ENCODE results near the gene KIAA1614.

DNA sequence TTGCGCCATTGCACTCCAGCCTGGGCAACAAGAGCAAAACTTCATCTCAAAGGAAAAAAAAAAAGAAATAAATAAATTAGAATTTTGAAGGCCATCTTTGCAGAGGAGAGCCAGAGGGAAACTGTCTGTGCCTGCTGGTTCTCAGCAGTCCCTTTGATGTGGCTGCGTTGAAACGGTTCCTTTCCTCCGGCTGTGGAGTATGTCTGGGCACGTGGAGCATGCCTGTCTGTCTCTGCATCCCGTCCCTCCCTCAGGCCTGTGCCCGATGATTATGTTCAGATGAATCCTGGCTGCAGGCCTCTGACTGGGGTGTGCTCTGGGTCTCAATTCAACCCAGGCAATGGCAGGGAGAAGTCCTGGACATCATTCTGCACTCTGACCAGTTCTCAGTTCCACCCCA, 33.4 kb downstream of the KIAA1614 start:
- TF ChIP-seq, protein P1, sequence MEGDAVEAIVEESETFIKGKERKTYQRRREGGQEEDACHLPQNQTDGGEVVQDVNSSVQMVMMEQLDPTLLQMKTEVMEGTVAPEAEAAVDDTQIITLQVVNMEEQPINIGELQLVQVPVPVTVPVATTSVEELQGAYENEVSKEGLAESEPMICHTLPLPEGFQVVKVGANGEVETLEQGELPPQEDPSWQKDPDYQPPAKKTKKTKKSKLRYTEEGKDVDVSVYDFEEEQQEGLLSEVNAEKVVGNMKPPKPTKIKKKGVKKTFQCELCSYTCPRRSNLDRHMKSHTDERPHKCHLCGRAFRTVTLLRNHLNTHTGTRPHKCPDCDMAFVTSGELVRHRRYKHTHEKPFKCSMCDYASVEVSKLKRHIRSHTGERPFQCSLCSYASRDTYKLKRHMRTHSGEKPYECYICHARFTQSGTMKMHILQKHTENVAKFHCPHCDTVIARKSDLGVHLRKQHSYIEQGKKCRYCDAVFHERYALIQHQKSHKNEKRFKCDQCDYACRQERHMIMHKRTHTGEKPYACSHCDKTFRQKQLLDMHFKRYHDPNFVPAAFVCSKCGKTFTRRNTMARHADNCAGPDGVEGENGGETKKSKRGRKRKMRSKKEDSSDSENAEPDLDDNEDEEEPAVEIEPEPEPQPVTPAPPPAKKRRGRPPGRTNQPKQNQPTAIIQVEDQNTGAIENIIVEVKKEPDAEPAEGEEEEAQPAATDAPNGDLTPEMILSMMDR (IDR thresholded peaks at IDR 0.05): no peak
- TF ChIP-seq, protein P2, sequence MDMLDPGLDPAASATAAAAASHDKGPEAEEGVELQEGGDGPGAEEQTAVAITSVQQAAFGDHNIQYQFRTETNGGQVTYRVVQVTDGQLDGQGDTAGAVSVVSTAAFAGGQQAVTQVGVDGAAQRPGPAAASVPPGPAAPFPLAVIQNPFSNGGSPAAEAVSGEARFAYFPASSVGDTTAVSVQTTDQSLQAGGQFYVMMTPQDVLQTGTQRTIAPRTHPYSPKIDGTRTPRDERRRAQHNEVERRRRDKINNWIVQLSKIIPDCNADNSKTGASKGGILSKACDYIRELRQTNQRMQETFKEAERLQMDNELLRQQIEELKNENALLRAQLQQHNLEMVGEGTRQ (CRISPR knock-in tag; IDR thresholded peaks at IDR 0.05): no peak
- TF ChIP-seq, protein P3, sequence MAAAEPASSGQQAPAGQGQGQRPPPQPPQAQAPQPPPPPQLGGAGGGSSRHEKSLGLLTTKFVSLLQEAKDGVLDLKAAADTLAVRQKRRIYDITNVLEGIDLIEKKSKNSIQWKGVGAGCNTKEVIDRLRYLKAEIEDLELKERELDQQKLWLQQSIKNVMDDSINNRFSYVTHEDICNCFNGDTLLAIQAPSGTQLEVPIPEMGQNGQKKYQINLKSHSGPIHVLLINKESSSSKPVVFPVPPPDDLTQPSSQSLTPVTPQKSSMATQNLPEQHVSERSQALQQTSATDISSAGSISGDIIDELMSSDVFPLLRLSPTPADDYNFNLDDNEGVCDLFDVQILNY (CRISPR knock-in tag; IDR thresholded peaks at IDR 0.05): no peak
- TF ChIP-seq GTF2I (CRISPR knock-in tag; conservative IDR thresholded peaks at IDR 0.05): no peak
- no peak for TF ChIP-seq FOXJ3 (CRISPR knock-in tag; IDR thresholded peaks at IDR 0.05; ENCODE audit: borderline replicate concordance)
- no peak for TF ChIP-seq ESRRA (CRISPR knock-in tag; IDR thresholded peaks at IDR 0.05; ENCODE audit: borderline replicate concordance)
- no peak for TF ChIP-seq ZNF138 (CRISPR knock-in tag; conservative IDR thresholded peaks at IDR 0.05)
- no peak for TF ChIP-seq NR3C1 (CRISPR knock-in tag; conservative IDR thresholded peaks at IDR 0.05; ENCODE audit: low read depth)
- no peak for TF ChIP-seq ETV6 (CRISPR knock-in tag; IDR thresholded peaks at IDR 0.05)
- TF ChIP-seq, protein P4, sequence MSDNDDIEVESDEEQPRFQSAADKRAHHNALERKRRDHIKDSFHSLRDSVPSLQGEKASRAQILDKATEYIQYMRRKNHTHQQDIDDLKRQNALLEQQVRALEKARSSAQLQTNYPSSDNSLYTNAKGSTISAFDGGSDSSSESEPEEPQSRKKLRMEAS (CRISPR knock-in tag; IDR thresholded peaks at IDR 0.05): no peak
- TF ChIP-seq TEAD4 (CRISPR knock-in tag; IDR thresholded peaks at IDR 0.05): no peak
- TF ChIP-seq, protein P5, sequence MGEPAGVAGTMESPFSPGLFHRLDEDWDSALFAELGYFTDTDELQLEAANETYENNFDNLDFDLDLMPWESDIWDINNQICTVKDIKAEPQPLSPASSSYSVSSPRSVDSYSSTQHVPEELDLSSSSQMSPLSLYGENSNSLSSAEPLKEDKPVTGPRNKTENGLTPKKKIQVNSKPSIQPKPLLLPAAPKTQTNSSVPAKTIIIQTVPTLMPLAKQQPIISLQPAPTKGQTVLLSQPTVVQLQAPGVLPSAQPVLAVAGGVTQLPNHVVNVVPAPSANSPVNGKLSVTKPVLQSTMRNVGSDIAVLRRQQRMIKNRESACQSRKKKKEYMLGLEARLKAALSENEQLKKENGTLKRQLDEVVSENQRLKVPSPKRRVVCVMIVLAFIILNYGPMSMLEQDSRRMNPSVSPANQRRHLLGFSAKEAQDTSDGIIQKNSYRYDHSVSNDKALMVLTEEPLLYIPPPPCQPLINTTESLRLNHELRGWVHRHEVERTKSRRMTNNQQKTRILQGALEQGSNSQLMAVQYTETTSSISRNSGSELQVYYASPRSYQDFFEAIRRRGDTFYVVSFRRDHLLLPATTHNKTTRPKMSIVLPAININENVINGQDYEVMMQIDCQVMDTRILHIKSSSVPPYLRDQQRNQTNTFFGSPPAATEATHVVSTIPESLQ (CRISPR knock-in tag; IDR thresholded peaks at IDR 0.05): no peak
- TF ChIP-seq, protein P6, sequence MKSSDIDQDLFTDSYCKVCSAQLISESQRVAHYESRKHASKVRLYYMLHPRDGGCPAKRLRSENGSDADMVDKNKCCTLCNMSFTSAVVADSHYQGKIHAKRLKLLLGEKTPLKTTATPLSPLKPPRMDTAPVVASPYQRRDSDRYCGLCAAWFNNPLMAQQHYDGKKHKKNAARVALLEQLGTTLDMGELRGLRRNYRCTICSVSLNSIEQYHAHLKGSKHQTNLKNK (CRISPR knock-in tag; IDR thresholded peaks at IDR 0.05): no peak
- TF ChIP-seq CREB1 (CRISPR knock-in tag; IDR thresholded peaks at IDR 0.05): no peak
